ENCODE data around the gene KCTD14.

GRCh38 chr11:78023426-78023825 is 350 bp upstream of the KCTD14 start:
- TF ChIP-seq CTCF (IDR thresholded peaks at IDR 0.05) (peak in 3 of 7 experiments; percentile 0 to 41 (median 21)), POLR2A (IDR thresholded peaks at IDR 0.05) (no peak)

Measured in body of pancreas (tissue), 4 donors.